GM12875 (cell line): Measurements from ENCODE around the gene NEURL3.
A peak's percentile ranks its signal among the peaks of the same experiment; 100 is the strongest.

Experiments used
- H3K4me3 ChIP-seq: one replicate; pipeline ENCODE4 v1.5.1; 2011; ENCODE audit warnings: low read depth, low read length, control low read depth
- CTCF ChIP-seq: IDR thresholded peaks from 2 replicates; pipeline ENCODE4 v1.5.1; 2011; ENCODE audit warnings: low read depth, mild to moderate bottlenecking, control low read depth, inconsistent platforms, low read length, moderate library complexity, borderline replicate concordance; ENCODE audit not compliant: insufficient read depth

The NEURL3 gene

DNA sequence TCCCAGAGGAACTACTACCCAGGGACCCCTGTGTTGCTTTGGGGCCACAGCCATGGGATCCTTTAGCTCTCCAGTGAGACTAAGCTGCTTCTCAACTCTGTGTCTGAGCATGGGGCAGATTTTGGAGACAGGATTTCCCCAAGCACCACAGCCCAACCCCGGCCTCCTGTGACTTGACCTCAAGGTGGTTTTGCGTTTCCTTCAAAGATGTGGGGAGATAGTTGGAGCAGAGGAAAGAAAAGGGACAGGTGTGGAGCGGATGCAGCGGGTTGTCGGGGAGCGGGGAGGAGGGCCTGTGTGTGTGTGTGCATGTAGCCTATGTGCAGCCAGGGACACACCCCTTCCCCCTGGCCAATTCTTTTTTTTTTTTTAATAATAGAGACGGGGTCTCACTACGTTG, 41.6 kb upstream of the NEURL3 start:
- H3K4me3 ChIP-seq: no peak overlapping the region
- no peak for TF ChIP-seq CTCF

DNA sequence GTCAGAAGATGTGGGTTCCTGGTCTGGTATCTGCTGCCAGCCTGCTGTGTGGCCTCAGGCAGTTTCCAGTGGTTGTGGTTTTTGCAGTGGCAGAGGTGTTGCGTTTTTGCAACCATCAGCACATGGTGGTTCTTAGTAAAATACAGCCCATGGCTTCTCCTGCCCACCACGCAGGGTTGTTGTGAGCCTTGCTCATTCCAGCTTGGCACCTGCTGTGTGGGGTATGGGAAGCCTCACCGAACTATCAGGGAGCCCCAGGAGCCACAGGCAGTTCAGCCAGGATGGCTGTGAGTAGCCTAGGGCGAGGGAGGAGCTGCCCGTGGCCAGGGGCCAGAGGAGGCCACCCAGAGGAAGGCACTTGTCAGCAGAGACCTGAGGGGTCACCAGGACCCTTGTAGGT, 41.2 kb upstream of the NEURL3 start:
- H3K4me3 ChIP-seq: no peak overlapping the region
- no peak for TF ChIP-seq CTCF

- no peak overlapping the region for H3K4me3 ChIP-seq
- TF ChIP-seq CTCF: no peak
Observed at GRCh38 chr2:96542357-96542977, 37.3 kb upstream of the NEURL3 start.

DNA sequence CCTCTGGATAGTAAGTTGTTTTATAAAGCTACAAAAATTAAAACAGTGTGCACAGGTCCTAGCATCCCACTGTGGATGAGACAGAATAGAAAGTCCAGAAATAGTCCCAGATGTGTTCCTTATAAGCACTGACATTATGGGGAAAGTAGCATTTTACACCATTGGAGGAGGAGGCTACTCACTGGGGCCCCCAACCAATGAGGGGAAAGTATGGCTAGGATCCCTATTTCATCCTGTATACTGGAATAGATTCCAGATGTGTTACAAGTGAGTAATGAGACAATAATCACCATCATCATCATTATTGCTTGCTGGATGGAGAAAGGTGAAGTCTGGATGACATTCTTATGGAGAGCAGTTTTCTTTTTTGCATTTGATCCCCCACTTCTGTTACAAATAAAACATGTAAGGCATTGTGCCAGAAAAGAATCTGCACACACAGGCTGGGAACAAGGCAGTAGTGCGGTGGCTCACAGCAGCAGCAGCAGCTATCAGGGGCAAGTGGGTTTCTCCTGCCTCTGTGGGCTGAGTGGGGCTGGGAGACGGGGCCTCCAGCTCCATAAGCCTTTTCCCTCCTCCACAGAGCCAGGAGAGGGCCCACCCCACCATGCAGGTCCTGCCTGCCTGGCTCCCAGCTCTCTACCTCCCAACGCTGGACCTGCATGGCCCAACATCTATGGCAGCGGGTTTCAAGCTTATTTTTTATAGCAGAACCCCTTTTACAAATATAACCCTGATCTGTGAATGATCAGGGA, 36.4 kb upstream of the NEURL3 start:
- no peak overlapping the region for H3K4me3 ChIP-seq
- TF ChIP-seq CTCF: no peak

DNA sequence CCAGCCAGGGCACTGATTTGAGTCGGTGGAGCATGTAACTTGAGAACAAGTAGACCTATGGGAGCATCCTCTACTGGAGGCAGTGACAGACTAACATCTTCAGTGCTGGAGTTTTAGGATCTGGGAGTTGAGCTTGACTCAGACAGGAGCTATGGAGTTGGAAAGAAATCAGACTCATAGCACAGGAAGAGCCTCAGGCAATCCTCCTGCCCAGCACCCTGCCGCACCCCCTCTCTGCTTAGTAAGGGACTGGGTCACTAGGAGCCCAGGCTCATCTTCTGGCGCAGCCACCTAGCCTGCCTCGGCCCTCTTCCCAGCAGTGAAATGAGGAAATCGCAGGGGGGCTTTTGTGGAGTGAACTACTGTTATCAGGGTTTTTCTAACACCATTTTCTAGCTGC, 35.0 kb upstream of the NEURL3 start:
- TF ChIP-seq CTCF: no peak
- no peak overlapping the region for H3K4me3 ChIP-seq

DNA sequence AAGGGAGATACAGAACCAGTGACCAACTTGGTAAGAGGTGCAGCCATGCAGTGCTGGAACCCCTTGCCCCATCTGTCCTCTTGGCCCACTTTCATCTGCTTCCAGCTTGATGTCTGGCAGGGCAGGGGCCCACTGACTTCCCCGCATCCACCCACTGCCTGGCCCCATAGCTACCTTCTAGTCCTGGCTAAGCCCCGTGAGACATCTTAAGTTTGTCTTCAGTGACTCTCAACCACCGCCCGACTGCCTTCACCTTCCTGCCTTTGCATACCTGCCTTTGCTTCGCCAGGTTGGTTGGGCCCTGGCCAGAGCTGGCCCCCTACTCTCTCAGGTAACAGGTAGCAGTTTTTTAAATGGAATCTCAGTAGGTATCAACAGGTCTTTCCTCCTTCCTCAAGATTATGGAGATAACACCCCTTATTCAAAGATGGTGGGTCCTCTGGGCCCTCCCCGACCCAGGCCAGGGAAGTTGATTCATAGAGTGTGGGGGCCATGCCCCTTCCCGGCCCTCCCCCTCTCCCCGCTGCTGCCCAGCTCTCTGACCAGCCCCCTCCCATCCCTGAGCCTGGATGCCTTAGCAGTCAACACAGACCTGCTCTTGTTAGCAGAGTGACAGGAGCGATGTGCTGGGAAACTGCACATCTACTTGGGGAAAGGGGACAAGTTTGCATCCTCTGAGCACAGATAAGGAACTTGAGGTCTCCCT, 34.2 kb upstream of the NEURL3 start:
- H3K4me3 ChIP-seq: peak overlapping the region; percentile 94
- no peak for TF ChIP-seq CTCF
